IPS-15b (cell line): ENCODE data around the gene SMIM35.

Experiments
- H3K27me3 ChIP-seq: one replicate; pipeline ENCODE4 v1.6.1; 2013; ENCODE audit warnings: low read length; ENCODE audit not compliant: control insufficient read depth, insufficient read depth
- H3K36me3 ChIP-seq: one replicate; pipeline ENCODE4 v1.6.1; 2013; ENCODE audit warnings: low read length; ENCODE audit not compliant: control insufficient read depth, insufficient read depth
- H3K4me1 ChIP-seq: one replicate; pipeline ENCODE4 v1.6.1; 2013; ENCODE audit warnings: mild to moderate bottlenecking, low read length; ENCODE audit not compliant: control insufficient read depth, insufficient read depth
- H3K4me3 ChIP-seq: one replicate; pipeline ENCODE4 v1.5.1; 2013; ENCODE audit warnings: low read depth, low read length
- H3K9ac ChIP-seq: one replicate; pipeline ENCODE4 v1.6.1; 2013; ENCODE audit warnings: low read depth, mild to moderate bottlenecking, low read length
- H3K9me3 ChIP-seq: one replicate; pipeline ENCODE4 v1.6.1; 2013; ENCODE audit warnings: mild to moderate bottlenecking, low read length; ENCODE audit not compliant: control insufficient read depth, insufficient read depth

Gene SMIM35

GRCh38 chr11:118060869-118061268 is 25.9 kb downstream of the SMIM35 start:
- no peak overlapping the region for H3K9ac ChIP-seq
- no peak overlapping the region for H3K4me3 ChIP-seq
- H3K9me3 ChIP-seq = no peaks in the 10 kb centered on the region
- no peaks in the 10 kb centered on the region for H3K36me3 ChIP-seq
- H3K4me1 ChIP-seq = no peaks in the 10 kb centered on the region
- peaks cover 2% of the 10 kb centered on the region for H3K27me3 ChIP-seq

DNA sequence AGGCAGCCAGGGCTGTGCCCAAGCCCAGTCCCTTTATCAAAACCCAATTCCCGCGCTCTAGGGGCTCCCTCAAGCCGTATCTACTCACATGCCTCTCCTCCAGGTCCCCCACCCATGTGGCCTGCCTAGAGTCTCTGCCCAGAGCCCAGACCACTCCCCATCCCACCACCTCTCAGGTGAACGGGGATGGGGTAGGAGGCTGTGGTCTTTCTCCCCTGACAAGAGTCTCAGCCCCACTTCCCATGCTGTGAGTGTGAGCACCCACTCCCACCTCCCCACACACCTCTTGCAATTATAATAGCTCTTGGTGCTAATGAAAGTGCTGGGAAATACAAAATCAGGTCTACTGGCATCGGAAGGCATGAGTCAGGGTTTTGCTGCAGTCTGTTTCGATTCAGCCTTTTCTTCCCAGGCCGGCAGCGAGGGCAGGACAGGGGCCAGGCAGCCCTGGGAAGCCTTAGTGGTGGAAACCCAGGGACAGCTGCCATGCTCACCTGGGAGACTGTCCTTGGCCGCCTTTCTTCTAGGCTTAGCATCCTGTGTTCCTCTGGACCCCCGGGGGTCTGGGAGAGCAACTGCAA is 26.6 kb downstream of the SMIM35 start:
- no peaks in the 10 kb centered on the region for H3K9me3 ChIP-seq
- H3K4me3 ChIP-seq = no peak overlapping the region
- no peaks in the 10 kb centered on the region for H3K4me1 ChIP-seq
- H3K9ac ChIP-seq = no peak overlapping the region
- peaks cover 2% of the 10 kb centered on the region for H3K27me3 ChIP-seq
- no peaks in the 10 kb centered on the region for H3K36me3 ChIP-seq

GRCh38 chr11:118059246-118059940 is 27.4 kb downstream of the SMIM35 start:
- H3K27me3 ChIP-seq = peaks cover 2% of the 10 kb centered on the region
- no peaks in the 10 kb centered on the region for H3K36me3 ChIP-seq
- H3K4me3 ChIP-seq = no peak overlapping the region
- no peak overlapping the region for H3K9ac ChIP-seq
- no peaks in the 10 kb centered on the region for H3K9me3 ChIP-seq
- H3K4me1 ChIP-seq = no peaks in the 10 kb centered on the region

GRCh38 chr11:118058311-118059245 is 28.2 kb downstream of the SMIM35 start:
- H3K4me3 ChIP-seq = no peak overlapping the region
- no peaks in the 10 kb centered on the region for H3K36me3 ChIP-seq
- H3K9me3 ChIP-seq = no peaks in the 10 kb centered on the region
- peaks cover 2% of the 10 kb centered on the region for H3K27me3 ChIP-seq
- no peak overlapping the region for H3K9ac ChIP-seq
- H3K4me1 ChIP-seq = no peaks in the 10 kb centered on the region

DNA sequence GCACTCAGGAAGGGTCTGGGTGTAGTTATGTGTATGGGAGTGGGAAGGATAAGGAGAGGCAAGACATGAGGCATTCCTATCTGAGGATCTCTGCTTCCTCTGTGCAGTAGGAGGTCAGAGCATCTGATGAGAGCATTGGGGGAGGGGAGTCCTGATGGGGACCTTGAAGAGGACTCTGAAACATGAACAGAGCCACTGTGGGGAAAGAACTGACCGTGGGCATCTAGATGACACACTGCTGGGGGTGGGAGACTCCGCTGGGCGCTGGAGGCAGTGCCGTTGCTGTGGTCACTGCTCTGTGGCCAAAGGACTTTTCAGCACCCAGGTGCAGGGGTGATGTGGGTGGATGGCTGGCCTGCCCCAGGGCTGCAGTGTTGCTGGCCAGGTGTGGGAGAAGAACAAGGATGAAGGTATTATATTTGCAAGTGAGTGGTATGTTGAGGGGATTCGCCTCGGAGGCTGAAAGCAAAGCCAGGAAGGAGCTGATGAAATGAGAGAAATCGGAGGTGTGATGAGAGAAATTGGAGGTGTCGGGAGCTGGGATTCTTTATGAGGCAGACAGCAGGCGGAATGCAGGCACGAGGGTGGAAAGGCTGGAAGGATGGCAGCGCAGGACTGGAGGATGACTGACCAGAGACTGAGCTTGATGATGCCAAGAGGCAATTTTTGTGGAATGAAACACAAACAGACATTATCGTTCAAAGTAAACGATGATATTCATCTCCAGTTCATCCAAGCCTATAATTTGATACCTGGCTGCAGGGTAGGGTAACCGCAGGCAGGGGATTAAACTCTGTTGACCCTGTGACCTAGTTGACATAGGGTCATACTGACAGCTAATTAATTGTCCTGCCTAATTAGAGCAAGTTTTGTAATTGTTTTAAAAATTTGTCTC is 29.3 kb downstream of the SMIM35 start:
- Histone ChIP-seq H3K4me3 (no peak overlapping the region), H3K4me1 (no peaks in the 10 kb centered on the region), H3K27me3 (peaks cover 2% of the 10 kb centered on the region), H3K36me3 (no peaks in the 10 kb centered on the region), H3K9me3 (no peaks in the 10 kb centered on the region), H3K9ac (no peak overlapping the region)

GRCh38 chr11:118056806-118057205 is 30.0 kb downstream of the SMIM35 start:
- Histone ChIP-seq H3K4me3 (no peak overlapping the region), H3K36me3 (no peaks in the 10 kb centered on the region), H3K9me3 (no peaks in the 10 kb centered on the region), H3K9ac (no peak overlapping the region), H3K4me1 (no peaks in the 10 kb centered on the region), H3K27me3 (peaks cover 2% of the 10 kb centered on the region)

GRCh38 chr11:118055966-118056365 is 30.8 kb downstream of the SMIM35 start:
- no peak overlapping the region for H3K4me3 ChIP-seq
- H3K9ac ChIP-seq = no peak overlapping the region
- no peaks in the 10 kb centered on the region for H3K36me3 ChIP-seq
- no peaks in the 10 kb centered on the region for H3K9me3 ChIP-seq
- H3K4me1 ChIP-seq = no peaks in the 10 kb centered on the region
- peaks cover 2% of the 10 kb centered on the region for H3K27me3 ChIP-seq

DNA sequence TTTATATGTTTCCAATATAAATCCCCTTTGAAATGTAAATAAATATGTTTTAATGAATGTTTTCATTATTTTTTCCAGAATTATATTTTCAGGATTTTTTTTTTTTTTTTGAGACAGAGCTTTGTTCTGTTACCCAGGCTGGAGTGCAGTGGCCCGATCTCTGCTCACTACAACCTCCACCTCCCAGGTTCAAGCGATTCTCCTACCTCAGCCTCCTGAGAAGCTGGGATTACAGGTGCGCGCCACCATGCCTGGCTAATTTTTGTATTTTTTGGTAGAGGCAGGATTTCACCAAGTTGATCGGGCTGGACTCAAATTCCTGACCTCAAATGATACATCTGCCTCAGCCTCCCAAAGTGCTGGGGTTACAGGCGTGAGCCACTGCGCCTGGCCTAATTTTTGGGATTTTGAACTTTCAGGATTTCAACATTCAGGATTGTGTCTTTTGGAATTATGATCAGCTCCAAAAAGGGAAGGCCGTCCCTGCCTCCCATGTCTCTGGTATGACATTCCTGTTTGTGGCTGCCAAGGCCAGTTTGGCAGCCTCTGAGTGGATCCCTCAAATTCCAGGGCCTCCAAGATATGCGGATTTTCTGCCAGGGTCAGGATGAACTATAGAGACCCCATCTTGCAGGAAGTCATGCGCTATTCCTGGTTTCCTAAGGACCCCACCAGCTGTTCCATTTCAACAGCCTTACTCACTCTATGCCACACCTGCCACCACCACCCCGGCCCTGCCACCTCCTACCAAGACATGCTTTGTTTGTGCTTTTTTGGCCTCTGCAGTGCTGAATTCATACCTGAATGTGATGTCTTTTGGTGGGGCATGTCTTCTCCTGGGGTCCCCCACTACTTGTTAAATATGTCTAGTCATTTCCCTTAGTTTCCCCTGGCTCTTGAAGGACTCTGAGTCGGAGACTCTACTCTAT is 31.8 kb downstream of the SMIM35 start:
- no peaks in the 10 kb centered on the region for H3K36me3 ChIP-seq
- no peaks in the 10 kb centered on the region for H3K4me1 ChIP-seq
- H3K9me3 ChIP-seq = no peaks in the 10 kb centered on the region
- no peak overlapping the region for H3K9ac ChIP-seq
- H3K27me3 ChIP-seq = peaks cover 2% of the 10 kb centered on the region
- no peak overlapping the region for H3K4me3 ChIP-seq

- no peaks in the 10 kb centered on the region for H3K36me3 ChIP-seq
- H3K4me1 ChIP-seq = no peaks in the 10 kb centered on the region
- H3K4me3 ChIP-seq = no peak overlapping the region
- peaks cover under 1% of the 10 kb centered on the region for H3K27me3 ChIP-seq
- H3K9ac ChIP-seq = no peak overlapping the region
- no peaks in the 10 kb centered on the region for H3K9me3 ChIP-seq
These were observed 34.1 kb downstream of the SMIM35 start for GRCh38 chr11:118052581-118053206.
